ENCODE measurements around the gene SAG.
A peak's percentile ranks its signal among the peaks of the same experiment; 100 is the strongest.
"Not testable (repeated sequence)": the region's sequence is repeated elsewhere in the genome, so short reads cannot be mapped to it uniquely, and the experiment has no call there.

SAG gene

GRCh38 chr2:233331536-233331935, 23.9 kb downstream of the SAG start:
- no peak for DNase-seq (ENCODE audit: low spot score)

GRCh38 chr2:233332125-233332524, 24.5 kb downstream of the SAG start:
- DNase-seq (ENCODE audit: low spot score), result no peak

- no peak for DNase-seq (ENCODE audit: low spot score)
Measured at GRCh38 chr2:233334915-233335314, 27.3 kb downstream of the SAG start.

GRCh38 chr2:233336091-233336490, 28.5 kb downstream of the SAG start:
- DNase-seq (ENCODE audit: low spot score), result not testable (repeated sequence)

DNA sequence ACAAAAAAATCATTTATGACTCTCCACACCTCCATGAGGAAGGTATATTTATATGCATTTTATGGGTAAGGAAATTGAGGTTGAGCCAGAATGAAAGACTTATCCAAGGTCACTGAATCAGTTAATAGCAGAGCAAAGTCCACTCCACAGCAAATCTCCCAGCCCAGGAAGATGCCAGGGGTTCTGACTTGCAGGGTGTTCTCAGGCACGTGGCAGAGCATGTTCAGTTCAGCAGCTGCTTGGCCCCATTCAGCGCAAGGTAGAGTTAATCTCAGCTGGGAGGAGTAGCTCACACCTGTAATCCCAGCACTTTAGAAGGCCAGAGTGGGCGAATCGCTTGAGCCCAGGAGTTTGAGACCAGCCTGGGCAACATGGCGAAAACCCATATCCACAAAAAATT, 28.9 kb downstream of the SAG start:
- no peak for DNase-seq (ENCODE audit: low spot score)

DNA sequence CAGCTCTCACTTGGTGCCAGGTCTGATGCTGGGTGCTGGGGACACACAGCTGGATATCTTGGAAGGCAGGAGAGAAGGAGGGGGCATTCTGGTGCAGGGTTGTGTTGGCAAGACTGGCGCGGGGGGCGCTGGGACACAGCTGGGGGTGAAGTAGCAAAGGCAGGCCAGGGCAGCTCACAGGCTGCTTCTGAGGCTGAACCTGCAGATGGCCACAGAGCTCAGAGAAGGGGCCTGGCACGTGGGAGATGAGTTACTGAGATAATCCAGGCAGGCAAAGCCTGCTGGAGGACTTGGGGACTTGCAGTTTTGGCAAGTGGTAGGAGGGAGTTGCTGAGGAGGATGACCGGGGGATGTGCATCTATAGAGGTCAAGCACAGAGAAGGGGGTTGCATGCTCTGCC, 30.4 kb downstream of the SAG start:
- no peak for DNase-seq (ENCODE audit: low spot score)

DNA sequence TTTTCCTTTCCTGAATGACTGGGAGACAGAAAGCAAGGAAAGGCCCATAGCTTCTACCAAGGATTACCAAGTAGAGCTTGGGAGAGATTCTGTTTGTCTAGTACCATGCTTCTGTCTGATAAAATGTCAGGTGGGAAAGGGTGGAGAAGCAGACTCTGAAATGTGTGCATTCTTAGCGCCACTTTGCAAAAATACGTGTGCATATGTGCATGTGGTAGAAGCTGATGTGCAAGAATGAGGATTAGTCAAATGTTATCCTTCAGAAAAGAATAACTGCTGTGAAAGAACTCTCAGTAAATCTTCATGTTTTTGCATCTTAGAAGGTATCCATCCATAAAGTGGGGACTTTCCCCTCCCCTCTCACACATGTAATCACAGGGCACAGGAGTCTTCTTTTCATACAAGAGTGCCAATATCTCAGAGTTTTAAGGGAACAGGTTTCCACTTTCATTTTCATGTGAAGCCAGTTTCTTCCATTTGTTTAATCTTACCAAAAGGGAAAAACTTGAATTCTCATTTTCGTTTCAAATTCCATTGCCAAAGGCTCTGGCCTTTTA, 31.3 kb downstream of the SAG start:
- DNase-seq (ENCODE audit: low spot score), result no peak

DNA sequence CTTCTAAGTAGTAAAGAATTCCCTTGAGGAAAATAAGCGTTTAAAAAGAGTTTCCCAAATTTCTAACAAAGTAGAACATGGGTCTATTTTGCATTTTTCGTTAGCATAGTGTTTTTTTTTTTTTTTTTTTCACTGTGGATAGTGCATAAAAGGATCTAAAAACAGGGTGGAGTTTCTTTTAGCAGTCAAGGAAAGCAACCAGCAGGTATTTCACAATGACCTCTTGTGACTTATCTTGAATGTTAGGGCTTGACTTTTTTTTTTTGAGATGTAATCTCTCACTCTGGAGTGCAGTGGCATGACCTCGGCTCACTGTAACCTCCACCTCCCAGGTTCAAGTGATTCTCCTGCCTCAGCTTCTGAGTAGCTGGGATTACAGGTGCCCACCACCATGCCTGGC, 31.8 kb downstream of the SAG start:
- no peak for DNase-seq (ENCODE audit: low spot score)

DNA sequence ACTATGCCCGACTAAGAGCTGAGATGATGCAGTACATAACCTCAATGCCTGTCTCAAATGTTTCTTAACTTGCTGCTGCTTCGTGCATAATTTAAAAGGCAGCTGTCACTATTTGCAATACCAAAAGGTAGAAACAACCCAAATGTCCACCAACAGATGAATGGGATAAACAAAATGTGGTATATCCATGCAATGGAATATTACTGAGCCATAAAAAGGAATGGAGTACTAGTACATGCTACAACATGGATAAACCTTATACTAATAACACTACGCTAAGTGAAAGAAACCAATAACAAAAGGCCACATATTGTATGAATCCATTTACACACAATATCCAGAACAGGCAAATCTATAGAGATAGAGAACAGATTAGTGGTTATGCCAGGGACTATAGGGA, 33.7 kb downstream of the SAG start:
- no peak for DNase-seq (ENCODE audit: low spot score)

DNA sequence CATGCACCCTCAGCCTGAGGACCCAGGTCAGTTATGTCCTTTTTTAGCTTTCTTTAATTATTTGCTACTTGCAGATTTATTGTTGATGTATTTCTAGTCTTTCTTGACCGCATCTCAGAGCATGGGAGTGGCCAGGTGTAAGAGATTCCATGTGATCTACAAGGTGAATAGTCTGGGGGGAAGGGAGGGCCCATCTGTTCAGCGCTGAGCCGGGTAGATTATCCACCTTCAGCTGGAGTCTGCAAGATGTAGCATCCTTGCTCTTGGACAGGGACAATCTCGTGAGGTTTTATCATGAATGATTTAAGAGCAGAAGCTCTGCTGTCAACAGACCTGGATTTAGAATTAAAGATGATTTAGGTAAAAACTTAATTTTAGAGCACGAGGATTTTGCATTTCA, 34.7 kb downstream of the SAG start:
- DNase-seq (ENCODE audit: low spot score), result no peak

DNA sequence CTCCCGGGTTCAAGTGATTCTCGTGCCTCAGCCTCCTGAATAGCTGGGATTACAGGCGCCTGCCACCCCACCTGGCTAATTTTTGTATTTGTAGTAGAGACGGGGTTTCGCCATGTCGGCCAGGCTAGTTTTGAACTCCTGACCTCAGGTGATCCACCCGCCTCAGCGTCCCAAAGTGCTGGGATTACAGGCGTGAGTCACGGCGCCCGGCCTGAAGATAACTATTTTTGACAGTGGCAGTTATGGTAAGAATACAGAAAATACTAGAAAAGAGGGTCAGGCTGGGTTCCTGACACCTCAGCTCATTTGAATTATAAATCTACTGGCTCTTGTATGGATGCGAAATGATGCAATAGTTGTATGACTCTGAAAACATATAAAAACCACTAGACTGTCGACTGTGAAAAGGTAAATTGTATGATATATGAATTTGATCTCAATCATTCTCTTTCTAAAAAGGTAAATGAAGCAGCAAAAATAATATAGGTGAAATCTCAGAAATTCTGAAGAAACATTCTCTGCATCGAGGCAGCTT, 35.6 kb downstream of the SAG start:
- no peak for DNase-seq (ENCODE audit: low spot score)

GRCh38 chr2:233346376-233346775, 38.8 kb downstream of the SAG start:
- DNase-seq (ENCODE audit: low spot score), result no peak

- no peak for DNase-seq (ENCODE audit: low spot score)
Measured at GRCh38 chr2:233346930-233347329, 39.3 kb downstream of the SAG start.

GRCh38 chr2:233349005-233349998, 41.7 kb downstream of the SAG start:
- no peak for DNase-seq (ENCODE audit: low spot score)

DNA sequence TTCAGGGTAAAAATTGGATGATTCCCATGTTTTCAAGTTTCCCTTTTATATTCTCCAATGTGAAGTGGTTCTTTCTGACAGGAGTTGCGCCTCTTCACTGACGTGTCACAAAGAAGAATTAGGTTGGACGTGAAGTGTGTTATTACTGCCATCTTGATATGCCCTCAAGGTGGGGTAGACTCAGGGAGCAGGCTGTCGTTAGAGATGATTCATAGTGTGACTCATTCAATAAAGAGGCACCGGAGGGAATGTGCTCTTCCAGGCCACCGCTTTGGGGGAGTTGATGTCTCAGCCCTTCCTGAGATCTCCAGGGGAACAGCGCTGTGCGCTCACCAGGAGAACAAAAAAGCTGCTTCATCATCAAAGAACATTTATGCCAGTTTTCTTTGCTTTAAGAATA, 43.1 kb downstream of the SAG start:
- peak; percentile 90 for DNase-seq (ENCODE audit: low spot score)

GRCh38 chr2:233351423-233351822, 43.8 kb downstream of the SAG start:
- DNase-seq (ENCODE audit: low spot score), result no peak

DNA sequence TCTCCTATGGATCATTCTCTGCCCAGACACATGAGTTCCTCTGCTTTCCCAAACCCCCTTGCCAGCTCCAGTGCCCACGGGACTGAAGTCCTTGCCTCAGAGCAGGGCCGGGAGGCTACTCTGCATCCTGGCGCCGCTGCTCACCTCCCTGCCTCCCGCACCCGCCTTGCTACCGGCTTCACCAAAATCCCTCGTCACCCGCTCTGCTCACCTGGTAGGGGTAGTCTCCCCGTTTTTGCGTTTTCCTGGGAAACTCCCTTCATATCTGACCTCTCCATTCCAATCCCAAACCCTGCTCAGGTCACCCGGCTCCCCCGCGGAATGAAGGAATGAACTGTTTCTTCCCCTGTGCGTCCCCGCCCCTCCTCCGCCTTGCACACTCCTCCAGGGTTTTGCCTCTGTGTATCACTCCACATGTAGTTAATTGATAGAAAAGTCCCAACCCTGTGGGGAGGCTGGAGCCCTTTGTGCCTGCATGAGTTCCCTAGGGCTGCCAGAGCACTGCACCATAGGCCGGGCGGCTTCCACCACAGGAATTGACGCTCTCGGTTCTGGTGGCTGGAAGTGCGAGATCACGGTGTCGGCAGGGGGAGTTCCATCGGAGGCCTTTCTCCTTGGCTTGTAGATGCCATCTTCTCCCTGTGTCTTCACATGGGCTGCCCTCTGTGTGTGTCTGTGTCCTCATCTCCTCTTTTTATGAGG, 44.7 kb downstream of the SAG start:
- DNase-seq (ENCODE audit: low spot score), result no peak

DNA sequence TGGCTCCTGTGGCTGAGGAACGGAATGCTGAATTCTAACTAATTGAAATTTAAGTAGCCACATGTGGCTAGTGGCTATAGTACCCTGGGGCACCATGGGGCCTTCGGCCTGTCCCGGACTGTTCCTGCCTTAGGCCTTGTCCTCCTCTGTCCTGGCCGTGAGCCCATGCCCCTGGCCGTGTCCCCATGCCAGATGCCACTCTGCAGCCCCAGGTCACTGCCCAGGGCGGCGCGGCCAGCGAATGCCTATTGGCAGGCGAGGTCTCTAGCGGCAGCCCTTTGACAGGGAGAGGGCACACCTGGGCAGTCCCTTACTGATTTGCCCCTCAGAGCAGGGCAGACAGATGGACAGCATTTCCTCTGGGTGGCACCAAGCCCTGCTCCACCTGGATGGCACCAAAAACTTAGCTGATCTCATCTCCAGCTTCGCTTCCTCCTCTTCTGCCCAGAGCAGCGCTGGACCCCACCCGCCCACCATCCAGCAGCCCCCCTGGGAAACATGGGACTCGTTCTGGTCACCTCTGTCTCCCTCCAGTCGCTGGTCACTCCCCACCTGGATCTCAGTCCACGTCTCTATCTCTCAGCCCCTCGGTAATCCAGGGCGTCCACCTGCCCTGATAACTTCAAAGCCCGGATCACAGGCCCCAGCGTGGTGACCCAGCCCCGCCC, 45.6 kb downstream of the SAG start:
- no peak for DNase-seq (ENCODE audit: low spot score)

- DNase-seq (ENCODE audit: low spot score), result peak; percentile 98
Measured at GRCh38 chr2:233353769-233354499, 46.3 kb downstream of the SAG start, which contains the start of gene DGKD. TSS of gene DGKD (plus strand) at chr2:233354494. CDS start at chr2:233354519, 25 bp downstream.

DNA sequence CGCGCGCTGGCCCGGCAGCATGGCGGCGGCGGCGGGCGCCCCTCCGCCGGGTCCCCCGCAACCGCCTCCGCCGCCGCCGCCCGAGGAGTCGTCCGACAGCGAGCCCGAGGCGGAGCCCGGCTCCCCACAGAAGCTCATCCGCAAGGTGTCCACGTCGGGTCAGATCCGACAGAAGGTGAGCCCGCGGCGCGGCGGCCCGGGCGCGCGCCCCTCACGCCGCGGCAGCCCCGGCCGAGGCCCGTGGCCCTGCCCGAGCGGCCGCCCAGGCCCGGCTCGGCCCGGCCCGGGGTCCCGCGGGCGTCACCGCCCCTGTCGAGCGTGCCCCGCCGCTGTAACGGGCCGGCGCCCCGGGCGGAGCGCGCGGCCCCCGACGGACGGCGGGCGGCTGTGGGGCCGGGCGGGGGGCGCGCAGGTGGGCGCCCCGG, 46.9 kb downstream of the SAG start:
- no peak for DNase-seq (ENCODE audit: low spot score)

DNA sequence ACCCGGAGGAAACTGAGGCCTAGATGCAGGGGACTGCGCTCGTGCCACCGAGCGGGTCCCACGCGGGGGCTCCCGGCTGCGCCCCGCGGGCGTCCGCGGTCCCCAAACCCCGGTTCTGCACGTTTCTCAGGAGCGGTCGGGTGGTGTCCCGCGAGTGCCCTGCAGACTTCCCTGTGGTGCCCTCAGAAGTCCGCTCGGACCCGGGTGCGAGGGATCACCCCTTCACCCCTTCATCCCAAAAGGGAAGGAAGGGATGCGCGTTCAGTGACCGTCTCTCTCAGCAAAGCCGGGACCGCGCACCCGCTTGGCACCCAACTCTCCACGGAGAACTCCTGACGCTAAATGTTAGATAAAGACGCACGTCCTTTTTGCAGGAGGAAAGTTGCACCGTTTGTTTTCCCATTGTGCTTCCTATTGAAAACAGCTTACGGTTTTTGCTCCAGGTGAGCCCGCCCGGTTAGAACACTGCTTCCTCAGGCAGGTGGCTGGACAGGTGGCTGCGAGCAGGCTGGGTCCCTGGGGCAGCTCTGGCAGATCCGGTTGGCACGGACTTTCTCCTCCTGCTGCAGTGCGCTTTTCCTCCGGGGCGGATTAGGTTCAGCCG, 47.5 kb downstream of the SAG start:
- DNase-seq (ENCODE audit: low spot score), result peak; percentile 47

All from AG20443 (cell line).